Gastrocnemius medialis (tissue), 4 donors: ENCODE results near the gene SLC8A3.

ENCODE experiments used
- CTCF ChIP-seq, 5 experiments: fragments of 450-650 bp in 3 of 5; fragments of 200-600 bp in 2 of 5; sonication (generic) in 2 of 5; IDR thresholded peaks in 4 of 5; conservative IDR thresholded peaks in 1 of 5; 1 replicate in 4 of 5; 2 replicates in 1 of 5; pipeline ENCODE4 v1.5.1; 2016 to 2019; ENCODE audit warnings: antibody characterized with exemption in 5 of 5, mild to moderate bottlenecking in 3 of 5, moderate library complexity in 3 of 5
- POLR2A ChIP-seq, 2 donors: fragments of 450-650 bp; IDR thresholded peaks; one replicate each; pipeline ENCODE4 v1.6.1; 2017; ENCODE audit warnings: antibody characterized with exemption in 2 of 2, mild to moderate bottlenecking in 2 of 2, moderate library complexity in 2 of 2

GRCh38 chr14:70113211-70113610, 75.5 kb downstream of the SLC8A3 start:
- no peak for TF ChIP-seq POLR2A (IDR thresholded peaks at IDR 0.05)
- no peak for TF ChIP-seq CTCF (IDR thresholded peaks at IDR 0.05 in 4 of 5, conservative IDR thresholded peaks at IDR 0.05 in 1 of 5)
